HG03025 (cell line): ENCODE data around the gene RPS4Y2.

ENCODE experiments used
- ATAC-seq: cut with Tn5 transposase; IDR thresholded peaks from one replicate; pipeline ENCODE4 v1.9.1; 2021; ENCODE audit warnings: mild to moderate bottlenecking, moderate library complexity; ENCODE audit not compliant: unreplicated experiment, low FRiP score

The RPS4Y2 gene

DNA sequence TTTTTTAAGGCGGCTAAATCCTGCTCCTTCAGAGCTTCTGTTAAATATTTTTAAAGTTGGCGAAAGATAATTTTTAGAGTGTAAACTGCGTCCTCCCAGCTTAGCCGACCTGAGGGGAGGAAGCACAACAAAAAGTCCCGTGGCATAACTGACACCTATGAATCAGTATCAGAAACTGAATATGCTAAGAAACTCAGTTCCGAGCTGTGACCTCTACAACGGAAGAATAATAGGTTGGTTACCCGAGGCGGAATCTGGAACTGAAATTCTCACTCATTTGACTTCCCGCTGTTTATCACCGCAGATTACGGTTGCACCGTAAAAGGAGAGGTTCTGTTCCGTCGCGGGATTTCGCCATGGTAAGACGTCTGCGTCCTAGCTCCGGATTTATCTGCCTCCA is at the start of gene RPS4Y2:
RPS4Y2 (plus strand) TSS at position 301 of the 400 bp plus-strand sequence; CDS start at position 357, 56 bp downstream.
- ATAC-seq = no peak

DNA sequence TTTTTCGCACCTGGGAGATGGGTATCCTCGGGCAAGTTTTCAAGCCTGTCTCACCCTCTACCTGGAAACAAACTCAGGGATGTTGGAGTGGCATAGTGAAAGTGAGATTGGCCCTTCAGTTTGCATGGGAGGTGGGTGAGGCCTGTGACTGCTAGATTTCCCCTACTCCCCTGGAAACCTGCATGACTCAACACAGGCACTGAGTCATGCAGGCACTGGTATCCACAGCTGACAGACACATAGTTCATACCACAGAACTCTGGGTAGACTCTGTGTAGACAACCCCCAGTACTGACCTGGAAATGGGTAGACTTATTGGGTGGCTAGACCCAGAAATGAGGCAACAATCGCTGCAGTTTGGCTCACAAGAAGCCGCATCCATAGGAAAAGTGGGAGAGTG is 41.5 kb upstream of the RPS4Y2 start:
- no peak for ATAC-seq

DNA sequence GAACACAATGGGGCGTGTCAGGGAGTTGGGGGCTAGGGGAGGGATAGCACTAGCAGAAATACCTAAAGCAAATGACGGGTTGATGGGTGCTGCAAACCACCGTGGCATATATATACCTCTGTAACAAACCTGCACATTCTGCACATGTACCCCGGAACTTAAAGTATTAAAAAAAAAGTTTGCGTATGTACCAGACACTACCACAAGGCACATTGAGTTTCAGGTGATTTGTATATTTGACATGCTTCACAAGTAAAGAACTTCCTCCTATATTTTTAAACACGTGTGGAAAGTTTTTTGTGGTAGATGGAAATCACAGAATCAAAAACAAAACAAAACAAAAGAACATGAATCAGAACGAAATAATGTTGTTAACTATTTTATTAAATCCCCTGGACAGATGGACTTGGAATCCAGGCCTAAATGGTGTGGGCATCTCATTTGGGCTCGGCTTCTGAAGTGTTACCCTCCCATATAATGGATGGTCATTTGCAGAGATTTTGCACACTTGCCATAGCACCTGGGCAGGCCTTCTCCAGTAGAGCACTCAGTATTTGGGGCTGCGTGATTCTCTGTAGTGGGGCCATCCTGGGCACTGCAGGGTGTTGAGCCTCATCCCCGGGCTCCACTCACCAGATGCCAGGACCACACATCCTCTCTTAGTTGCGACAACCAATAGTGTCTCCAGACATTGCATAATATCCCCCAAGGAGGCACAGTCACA is 29.6 kb upstream of the RPS4Y2 start:
- ATAC-seq = no peak

DNA sequence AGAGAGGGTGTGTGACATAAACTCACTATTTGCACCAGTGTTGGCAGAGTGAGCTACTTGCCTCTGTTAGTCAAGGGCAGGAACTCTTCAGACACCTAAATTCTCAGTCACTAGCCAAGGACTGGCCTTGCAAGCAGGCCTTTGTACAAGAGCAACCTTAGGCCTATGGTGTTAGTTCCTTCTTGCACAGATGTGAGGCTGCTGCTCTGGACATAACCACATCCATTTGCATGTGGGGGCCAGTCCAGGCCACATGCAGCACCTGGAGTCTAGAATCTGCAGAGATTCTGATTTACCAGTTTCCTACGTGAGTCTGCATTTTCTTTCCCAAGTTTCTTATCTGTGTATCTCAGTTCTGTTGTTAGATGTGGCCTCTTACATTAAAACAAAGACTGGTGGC is 20.7 kb upstream of the RPS4Y2 start:
- no peak for ATAC-seq

DNA sequence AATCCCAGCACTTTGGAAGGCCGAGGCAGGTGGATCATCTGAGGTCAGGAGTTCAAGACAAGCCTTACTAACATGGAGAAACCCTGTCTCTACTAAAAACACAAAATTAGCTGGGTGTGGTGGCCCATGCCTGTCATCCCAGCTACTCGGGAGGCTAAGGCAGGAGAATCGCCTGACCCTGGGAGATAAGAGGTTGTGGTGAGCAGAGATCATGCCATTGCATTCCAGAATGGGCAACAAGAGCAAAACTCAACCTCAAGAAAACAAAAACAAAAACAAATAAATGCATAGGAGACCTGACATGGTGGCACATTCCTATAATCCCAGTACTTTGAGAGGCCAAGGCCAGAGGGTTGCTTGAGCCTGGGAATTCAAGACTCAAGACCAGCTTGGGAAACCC is 16.1 kb upstream of the RPS4Y2 start:
- ATAC-seq = no peak

DNA sequence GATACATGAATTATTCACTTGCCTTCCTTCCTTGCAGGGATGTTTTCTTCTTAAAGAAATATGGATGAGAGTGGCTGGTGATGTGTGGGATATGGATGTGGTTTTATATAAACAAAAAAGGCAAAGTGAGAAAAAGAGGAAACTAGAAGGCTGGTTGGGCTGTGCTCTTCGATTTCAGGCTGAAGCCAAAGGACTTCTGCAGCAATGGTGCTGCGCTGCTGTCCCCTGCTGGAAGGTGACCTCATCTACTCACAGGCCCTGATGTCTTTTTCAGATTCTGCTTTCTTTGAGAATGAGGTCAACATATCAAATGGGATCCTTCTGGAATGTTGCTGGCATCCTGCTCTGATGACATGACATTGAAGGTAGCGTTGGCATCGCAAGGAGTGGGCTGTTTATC is 15.3 kb upstream of the RPS4Y2 start:
- ATAC-seq = no peak

DNA sequence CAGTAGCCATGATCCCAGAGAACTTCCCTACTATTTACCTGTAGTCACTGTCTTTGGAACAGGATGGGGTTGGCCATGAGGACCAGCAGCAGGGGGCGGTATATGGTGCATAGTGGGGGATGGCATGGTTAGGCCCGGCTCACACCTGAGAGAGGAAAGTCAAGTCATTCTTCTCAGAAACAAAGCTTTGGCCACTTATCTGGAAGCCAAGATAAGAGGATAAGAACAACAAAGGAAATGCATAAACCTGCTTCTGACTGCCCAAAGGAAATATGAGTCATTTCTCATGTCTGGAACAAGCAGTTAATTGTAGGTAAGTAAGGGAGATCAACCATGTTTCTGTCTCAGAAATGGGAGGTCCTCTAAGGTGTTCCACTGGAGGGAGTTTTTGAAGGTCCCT is 10.8 kb upstream of the RPS4Y2 start:
- no peak for ATAC-seq

DNA sequence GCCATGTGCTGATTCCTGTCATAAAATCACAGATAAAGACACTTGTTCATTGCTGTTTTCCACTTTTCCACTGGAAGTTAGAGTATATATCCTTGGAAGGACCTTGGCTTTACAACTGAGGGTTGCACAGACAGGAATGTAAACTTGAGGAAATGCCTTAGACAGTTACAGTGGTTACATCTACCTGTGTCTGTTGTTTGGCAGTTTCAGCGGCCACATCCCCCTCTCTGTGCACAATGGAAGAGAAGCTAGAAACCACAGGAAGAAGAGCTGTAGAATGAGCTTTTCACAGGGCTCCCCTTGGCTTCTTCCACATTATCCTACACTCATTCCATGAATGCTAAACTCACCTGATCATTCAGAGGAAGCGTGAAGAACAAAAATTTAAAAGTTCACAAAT is 9.0 kb upstream of the RPS4Y2 start:
- ATAC-seq = no peak

DNA sequence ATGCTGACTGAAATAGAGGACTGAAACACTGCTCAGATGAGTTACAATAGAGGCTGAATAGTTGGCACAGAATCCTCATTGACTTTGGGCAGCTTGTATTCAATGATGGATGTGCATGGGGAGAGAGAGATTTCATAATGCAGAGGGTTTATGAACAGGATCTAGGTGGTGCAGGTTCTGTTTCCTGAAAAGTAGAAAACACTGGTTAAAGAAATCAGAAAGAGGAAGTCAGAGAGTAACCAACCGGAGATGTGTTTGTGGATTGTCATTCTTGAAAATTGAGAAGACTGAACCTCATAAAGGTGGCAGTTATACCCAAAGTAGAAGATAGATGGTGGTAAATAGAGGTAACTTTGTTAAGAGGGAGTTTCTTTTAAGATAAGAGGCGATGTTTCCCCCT is 8.0 kb downstream of the RPS4Y2 start:
- ATAC-seq = no peak

DNA sequence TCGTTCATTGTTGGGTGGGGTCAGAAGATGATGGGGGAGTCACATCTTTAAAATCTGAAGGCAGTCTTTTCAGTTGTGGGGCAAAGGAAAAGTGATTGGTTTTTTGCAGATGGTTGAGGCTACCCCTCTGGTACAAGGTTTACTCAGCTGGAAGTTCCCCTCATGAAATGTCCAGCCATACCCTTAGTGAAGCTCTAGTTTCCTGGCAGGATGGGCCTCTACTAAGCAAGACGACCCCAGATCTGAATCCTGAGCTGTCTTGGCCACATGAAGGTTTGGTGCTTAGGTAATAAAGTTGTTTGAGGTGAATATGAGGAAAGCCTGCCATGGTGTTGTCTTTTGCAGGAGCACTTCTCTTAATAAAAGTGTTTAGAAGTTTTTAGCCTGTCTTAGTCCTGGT is 9.2 kb downstream of the RPS4Y2 start:
- ATAC-seq = no peak

DNA sequence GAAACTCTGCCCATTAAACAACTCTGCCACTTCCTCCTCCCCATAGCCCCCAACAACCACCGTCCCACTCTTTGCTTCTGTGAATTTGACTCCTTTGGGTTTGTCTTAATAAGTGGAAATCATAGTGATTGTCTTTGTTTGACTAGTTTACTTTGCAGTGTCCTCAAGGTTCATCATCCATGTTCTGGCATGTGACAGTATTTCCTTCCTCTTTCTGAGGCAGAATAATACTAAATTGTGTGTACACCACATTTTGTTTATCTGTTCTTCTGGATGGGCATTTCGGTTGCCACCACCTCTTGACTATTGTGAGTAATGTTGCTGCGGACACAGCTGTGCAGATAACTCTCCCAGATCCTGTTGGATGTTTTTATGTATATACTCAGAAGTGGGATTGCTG is 14.8 kb downstream of the RPS4Y2 start:
- ATAC-seq = no peak

DNA sequence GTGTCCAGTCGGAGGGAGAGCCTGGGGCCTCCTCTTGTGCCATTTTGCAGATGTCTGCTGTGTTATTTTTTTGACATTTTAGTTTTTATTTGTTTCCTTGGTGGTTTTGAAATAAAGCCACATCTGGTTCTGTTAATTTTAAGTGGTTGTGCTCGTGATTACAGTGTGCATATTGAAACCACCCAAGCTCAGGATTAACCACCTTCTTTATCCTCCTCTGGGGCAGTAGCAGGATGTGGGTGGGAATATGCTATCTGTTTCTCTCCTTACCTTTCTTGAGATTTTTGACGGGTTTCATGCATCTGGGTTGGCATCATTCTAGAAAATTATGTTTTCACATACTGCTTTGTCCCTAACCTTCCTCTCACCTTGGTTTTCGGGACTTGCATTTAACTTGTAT is 20.2 kb downstream of the RPS4Y2 start:
- no peak for ATAC-seq

DNA sequence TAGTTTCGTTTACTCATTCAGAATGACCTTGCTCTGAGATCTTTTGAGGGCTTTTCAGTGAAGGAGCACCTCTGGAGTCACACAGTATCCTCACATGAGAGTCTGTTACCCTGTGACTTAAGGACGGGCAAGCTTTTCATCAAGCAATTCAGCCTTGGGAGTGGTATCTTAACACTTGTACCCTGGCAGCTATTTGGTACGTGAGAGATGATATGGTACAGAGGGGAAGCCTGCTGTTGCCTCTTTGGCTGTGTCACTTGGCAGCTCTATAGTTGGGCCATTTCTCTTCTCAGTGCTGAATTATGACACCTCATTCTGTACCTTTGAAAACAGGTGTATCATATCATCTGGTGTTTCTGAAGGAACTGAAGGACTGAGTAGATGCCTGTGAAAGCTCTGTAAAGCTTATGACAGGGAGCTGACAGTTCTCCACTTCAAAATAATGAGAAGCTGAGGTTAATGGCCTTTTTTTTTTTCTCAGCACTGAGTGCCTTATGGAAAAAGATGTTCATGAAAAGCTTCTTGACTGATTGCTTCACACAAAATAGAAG is 24.3 kb downstream of the RPS4Y2 start:
- ATAC-seq = no peak

DNA sequence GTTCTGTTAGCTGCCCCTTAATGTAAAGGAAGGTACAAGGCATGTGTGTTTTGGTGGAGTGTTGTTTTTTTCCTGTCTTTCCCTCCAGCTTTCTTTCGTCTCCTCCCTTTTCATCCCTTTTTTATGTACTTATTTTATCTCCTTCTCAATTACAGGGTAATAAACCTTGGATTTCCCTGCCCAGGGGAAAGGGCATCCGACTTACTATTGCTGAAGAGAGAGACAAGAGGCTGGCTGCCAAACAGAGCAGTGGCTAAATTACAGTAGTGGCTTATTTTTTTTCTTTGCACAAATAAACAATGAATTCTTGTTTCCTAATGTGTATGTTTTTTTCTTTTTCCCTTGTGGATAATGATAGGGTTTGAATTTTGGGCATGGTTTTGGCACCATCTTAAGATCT is 24.9 kb downstream of the RPS4Y2 start:
- ATAC-seq = no peak

DNA sequence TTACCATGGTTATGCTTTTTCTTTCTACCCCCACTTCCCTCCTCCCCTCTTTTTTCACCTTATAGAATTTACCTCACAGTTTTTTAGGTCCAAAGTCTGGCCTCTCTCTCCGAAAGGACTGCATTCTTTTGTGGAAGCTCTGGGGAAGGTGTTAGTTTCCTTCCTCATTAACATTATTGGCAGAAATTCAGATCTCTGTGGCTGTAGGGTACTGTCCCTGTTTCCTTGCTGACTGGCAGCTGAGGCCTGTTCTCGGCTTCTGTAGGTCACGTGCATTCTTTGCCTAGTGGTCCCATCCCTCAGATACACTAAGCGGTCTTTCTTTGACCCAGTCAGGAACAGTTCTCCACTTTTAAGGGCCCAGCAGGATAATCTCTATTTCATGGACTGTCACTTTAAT is 25.5 kb downstream of the RPS4Y2 start:
- ATAC-seq = no peak

DNA sequence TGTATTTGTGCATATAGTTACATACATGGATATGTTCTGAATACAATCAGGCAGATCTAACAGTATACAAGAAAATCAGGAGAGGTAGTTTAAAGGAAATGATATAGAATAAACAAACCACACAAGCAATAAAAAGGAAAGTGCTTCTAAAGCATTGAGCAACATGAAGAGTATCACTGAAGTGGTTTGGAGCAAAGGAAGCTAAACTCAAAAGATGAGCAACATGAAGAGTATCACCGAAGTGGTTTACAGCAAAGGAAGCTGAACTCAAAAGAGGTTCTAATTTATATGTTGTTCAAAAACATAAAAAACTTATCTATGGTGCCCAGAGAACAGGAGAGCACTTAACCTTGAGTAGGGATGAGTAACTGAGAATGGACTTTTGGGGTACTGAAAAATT is 29.1 kb downstream of the RPS4Y2 start:
- ATAC-seq = no peak

DNA sequence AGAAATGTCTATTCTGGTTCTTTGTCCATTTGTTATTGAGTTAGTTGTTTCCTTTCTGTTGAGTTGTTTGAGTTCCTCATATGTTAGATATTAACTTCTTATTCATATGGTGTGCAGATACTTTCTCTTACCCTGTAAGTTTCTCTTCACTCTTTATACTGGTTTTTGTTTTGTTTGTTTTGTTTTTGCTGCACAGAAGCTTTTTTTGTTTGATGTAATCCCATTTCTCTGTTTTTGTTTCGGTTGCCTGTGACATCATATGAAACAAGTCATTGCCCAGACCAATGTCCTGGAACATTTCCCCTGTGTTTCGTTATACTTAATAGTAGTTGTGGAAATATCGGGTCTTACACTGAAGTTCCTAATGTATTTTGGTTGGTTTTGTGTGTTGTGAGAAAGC is 31.2 kb downstream of the RPS4Y2 start:
- ATAC-seq = no peak

DNA sequence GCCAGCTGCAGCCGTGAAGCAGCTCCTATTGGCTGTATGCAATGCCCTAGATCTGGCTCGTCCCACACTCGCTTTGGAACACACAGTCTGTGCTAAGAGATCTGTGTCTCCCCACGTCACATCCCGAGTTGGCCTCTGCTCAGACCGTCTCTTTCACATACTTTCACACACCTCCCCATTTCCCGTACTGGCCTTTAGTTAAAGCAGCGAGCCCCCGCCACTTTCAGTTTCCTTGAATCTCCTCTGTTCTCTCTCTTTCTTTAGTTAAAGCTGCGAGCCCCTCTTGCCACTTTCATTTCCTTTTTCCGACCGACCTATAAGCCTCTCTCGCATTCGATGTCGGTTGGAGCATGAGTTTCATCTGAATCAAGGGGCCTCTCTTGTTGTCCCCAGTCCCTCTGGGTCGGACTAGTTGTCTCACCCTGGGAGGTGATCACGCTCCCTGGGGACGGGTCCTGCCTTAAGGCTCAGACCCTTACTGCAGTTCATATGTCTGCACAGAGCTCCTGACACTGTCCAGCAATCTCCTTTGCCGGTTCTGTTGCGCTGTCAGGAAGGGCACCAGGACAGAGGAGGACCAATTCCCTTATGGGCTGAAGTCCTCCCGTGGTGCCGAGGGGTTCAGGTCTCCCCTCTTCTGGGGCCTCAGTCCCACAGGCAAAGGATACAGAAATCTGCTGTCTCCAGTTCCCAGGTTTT is 42.6 kb downstream of the RPS4Y2 start:
- ATAC-seq = no peak

DNA sequence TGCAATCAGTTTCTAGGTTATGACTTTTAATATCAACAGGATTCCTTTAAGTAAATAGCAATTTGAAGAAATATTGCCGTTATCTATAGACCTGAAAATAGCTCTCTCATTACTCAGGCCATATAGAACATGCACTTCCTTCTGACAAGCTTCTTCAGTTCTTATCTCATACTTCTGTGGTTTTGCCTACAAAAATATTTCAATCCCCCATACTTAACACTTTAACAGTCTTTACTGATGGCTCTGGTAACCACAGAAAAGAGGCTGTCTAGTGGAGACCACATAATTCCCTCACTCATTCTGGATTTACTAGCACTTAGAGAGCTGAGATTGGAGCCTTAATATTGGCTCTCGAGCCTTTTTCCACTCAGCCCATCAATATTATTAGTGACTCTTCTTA is 46.8 kb downstream of the RPS4Y2 start:
- no peak for ATAC-seq

DNA sequence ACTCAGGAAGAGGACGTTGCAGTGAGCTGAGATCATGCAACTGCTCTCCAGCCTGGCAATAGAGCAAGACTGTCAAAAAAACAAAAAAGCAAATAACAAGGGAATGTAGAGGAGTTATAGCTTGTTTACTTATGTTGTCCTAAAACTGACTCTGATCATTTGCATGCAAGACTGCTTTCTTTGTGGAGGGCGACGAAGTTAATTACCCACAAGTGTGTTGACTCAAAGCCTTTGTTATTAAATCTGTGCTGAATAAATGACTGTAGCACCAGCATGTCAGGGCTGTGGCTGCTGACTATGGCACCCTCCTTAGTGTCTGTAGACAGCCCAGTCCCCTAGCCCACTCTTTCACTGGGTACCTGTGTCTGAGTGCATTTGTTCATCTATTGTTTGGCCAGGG is 50.3 kb downstream of the RPS4Y2 start:
- no peak for ATAC-seq

DNA sequence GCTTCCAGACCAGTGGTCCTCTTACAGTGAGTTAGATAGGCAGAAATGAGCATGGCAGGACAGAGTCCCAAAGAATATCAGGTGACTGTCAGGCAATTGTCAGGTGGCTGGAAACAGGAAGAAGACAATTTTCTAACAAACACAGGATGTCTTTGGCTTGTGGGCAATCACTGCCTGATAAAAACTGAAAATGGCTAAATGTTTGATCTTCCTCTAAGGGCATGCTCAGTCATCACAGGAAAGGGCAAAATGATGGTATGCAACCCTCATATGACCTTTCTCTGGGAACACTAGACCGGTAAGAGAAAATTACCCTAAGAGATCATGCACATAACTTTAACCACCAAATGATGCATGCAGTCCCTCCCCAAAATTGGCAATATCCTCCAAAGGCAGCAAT is 57.6 kb downstream of the RPS4Y2 start:
- no peak for ATAC-seq

DNA sequence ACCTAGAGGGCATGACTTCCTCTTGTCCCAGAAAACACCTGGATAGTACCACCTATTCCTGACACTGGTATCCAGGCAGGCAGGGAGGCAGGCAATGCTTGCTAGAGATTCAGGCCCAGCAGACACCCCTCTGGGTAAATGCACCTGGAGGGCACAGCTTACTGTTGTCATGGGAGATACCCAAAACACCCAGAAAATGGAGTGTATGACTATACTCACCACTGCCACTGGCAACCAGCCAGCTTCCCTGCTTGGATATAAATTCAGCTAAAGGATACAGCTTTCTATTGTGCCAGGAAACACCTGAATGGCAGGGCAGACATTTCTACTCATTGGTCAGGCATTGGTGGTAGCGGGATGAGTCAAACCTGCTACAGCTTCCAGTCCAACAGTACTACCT is 58.9 kb downstream of the RPS4Y2 start:
- no peak for ATAC-seq
